ENCODE results near the gene FBXO34.

GRCh38 chr14:55255979-55256378 is 15.2 kb upstream of the FBXO34 start:
- TF ChIP-seq CTCF (IDR thresholded peaks at IDR 0.05) = no peak
- no peak for TF ChIP-seq POLR2AphosphoS5 (IDR thresholded peaks at IDR 0.05; ENCODE audit: low read depth, low read length)
- no peak for TF ChIP-seq TCF7L2 (IDR thresholded peaks at IDR 0.05; ENCODE audit: low read depth, low read length)
- TF ChIP-seq, protein P1, sequence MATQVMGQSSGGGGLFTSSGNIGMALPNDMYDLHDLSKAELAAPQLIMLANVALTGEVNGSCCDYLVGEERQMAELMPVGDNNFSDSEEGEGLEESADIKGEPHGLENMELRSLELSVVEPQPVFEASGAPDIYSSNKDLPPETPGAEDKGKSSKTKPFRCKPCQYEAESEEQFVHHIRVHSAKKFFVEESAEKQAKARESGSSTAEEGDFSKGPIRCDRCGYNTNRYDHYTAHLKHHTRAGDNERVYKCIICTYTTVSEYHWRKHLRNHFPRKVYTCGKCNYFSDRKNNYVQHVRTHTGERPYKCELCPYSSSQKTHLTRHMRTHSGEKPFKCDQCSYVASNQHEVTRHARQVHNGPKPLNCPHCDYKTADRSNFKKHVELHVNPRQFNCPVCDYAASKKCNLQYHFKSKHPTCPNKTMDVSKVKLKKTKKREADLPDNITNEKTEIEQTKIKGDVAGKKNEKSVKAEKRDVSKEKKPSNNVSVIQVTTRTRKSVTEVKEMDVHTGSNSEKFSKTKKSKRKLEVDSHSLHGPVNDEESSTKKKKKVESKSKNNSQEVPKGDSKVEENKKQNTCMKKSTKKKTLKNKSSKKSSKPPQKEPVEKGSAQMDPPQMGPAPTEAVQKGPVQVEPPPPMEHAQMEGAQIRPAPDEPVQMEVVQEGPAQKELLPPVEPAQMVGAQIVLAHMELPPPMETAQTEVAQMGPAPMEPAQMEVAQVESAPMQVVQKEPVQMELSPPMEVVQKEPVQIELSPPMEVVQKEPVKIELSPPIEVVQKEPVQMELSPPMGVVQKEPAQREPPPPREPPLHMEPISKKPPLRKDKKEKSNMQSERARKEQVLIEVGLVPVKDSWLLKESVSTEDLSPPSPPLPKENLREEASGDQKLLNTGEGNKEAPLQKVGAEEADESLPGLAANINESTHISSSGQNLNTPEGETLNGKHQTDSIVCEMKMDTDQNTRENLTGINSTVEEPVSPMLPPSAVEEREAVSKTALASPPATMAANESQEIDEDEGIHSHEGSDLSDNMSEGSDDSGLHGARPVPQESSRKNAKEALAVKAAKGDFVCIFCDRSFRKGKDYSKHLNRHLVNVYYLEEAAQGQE (IDR thresholded peaks at IDR 0.05; ENCODE audit: insufficient read depth in 1 of 2, low read depth in 2 of 2, low read length in 1 of 2) = no peak
- TF ChIP-seq SIN3A (IDR thresholded peaks at IDR 0.05; ENCODE audit: borderline replicate concordance, insufficient read depth, low read depth, low read length) = no peak

All from Panc1 (cell line).